GM18867 (cell line): ENCODE results near the gene AMN.

Experiments
- ATAC-seq: cut with Tn5 transposase; IDR thresholded peaks from one replicate; pipeline ENCODE4 v1.9.1; 2021; ENCODE audit warnings: mild to moderate bottlenecking, moderate library complexity; ENCODE audit not compliant: unreplicated experiment

The AMN gene

GRCh38 chr14:102964152-102964730, 41.8 kb downstream of the AMN start:
- ATAC-seq, result no peak

GRCh38 chr14:102965282-102965681, 42.8 kb downstream of the AMN start:
- ATAC-seq, result no peak

- ATAC-seq, result no peak
Observed at GRCh38 chr14:102965971-102966655, 43.6 kb downstream of the AMN start.

DNA sequence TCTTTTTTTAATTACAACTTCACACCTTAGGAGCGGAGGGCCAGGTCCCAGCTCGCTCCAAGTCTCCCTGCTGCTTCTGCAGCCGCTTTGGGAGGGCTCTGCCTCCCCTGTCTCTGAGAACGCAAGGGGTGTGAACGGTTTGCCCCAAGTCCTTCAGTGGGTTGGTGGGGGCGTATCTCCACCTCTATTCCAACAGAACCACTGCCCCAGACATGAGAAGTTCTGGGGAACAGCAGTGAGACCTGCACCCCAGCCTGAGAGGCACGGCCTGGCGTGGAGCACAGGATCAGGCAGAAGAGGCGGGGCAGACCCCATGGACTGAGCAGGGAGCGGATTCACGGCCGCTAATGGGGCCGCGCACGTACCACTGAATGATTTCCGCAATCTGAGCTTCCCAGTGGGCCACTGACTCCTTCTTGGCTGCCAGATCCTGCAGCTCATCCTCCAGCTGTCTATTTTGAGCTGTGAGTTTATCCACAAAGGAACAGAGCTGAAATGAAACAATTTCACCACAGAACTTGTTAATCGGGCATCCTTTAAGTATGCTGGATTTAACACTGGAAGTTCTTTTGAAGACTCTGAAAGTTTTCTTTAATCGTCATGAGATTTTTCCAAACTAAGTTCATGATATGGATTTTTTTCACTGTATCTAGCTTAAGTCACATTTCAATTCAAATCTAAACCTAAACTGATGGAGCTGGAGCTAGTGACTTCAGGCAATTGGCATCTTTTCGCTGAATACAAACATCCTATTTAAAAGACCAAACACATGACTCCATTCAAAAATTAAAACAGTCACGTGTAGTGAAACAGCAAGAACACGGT, 44.4 kb downstream of the AMN start:
- no peak for ATAC-seq

- ATAC-seq, result no peak
Observed at GRCh38 chr14:102967506-102967795, 45.0 kb downstream of the AMN start.

DNA sequence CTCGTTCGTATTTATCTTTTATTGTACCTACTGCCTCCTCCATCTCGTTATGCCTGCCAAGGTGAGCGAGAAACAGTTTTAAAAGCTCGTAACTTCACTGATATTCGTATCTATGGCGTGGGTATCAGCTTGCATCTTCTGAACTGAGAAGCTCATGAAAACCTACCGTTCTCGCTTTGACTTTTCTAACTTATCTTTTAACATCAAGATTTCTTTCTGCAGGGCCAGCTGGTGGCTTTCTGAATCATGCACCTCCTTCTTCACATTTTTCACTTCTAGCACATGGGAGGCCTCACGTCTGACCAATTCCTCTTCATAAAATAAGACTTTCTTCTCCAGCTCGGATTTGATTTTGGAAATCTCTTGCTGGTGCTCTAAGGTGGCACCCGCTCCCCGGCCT, 45.8 kb downstream of the AMN start:
- ATAC-seq, result no peak

DNA sequence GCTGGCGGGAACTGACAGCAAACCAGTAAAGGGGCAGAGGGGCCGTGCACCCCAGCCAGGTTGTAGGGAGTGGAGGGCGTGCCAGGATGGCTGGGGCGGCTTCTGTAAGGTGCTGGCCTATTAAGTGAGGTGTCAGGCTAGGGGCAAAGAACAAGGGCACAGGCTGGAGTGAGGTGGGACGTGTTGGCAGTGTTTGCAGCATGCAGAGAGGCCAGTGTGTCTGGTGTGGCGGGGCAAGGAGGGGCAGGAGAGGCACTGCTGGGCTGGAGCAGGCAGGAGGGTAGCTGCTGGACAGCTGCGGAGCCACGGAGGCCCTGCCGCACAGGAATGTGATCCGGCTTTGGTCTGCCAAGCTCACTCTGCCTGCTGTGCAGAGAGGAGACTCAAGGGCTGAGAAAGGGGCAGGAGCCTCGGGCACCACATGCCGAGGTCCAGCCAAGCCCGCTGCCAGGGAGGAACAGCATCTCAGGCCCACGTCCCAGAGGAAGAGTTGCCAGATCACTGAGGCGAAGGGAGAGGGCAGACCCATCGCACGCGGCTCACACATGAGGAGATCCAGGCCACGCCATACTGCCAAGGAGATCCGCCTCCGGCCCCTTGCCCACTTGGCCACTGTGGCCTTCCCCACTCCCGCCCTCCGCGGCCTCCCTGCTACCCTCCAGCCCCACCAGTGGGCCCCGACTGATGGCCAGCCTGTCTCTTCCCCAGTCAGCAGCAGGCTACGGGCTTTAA, 46.8 kb downstream of the AMN start:
- ATAC-seq, result no peak

- ATAC-seq, result no peak
Observed at GRCh38 chr14:102969901-102970300, 47.4 kb downstream of the AMN start.

- ATAC-seq, result no peak
Observed at GRCh38 chr14:102970496-102970895, 48.0 kb downstream of the AMN start.

DNA sequence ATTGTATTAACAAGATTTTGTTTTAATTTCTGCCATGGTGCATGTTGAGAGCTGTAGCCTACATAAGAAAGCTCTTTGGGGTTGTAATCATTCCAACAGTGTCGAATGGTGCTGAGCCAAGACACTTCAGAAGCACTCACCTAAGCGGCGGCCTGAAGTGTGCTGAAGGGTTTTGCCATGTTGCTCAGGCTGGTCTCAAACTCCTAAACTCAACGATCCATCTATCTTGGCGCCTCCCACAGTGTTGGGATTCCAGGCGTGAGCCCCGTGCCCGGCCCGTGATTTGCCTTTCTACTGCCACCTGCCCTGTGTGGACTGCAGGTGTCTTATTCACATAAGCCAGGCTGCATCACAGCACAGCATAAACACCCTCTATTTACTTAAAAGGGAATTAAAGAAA, 48.9 kb downstream of the AMN start:
- ATAC-seq, result no peak

GRCh38 chr14:102971836-102972606, 49.6 kb downstream of the AMN start:
- ATAC-seq, result no peak

DNA sequence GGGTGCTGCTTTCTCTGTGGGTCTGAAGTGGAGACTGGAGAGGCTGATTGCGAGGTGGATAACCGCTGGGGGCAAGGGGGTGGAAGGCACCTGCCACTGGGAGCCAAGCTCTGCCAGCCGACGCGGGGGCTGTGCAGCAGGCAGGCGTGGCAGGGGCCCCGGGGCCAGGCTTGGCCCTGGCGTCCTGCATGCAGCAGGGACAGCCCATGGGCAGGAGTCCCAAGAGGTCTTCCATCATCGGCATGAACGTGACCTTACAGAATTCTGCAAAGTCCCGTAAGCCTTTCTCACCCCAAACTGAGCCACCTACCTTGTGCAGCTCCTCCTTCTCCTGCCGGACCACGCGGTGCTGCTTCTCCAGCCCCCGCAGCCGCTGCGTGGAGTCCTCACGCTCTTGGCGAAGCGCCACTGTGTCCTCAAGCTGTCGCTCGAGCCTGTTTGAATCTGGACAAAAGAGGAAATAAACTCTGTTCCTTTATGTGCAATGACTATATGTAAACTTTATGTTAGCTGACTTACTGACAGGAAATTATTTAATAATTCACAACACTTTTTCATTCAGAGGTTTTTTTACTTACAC, 51.3 kb downstream of the AMN start:
- ATAC-seq, result no peak

GRCh38 chr14:102975662-102976061, 53.2 kb downstream of the AMN start:
- ATAC-seq, result no peak

DNA sequence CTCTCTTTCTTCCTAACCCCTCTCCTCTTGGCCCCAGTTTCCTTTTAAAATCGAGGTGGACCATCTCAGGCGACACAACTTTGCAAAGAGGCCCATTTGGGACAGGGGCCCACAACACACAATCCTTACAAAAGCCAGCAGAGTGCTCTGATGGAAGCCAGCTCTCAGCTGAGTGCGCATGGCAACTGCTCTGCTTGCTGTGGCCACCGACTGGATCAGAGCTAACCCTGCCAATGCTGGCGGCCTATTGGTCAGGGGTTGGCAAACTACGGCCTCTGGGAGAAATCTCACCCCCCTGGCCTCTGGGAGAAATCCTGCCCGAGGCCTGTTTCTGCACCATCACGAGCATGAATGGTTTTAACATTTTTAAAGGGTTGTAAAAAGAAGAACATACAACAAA, 55.0 kb downstream of the AMN start:
- no peak for ATAC-seq

DNA sequence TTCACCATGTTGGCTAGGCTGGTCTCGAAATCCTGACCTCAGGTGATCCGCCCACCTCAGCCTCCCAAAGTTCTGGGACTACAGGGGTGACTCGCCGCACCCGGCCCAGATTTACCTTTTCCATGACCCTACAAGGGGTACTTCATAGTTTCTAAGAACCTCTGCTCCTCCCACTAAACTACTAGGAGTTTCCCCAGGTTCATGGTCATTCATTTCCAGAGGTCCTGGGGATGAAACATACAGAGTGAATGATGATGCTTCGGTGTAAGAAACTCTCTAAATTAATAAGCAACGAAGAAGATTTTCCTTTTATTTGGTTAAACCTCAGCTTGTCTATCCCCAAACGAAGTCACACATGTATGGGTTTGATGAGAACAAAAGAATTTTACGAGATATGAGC, 56.9 kb downstream of the AMN start:
- ATAC-seq, result no peak

- no peak for ATAC-seq
Observed at GRCh38 chr14:102980409-102980810, 57.9 kb downstream of the AMN start.
